Measurements from ENCODE around the gene BRD3. TPM values are rescaled to one million over a fixed set of nuclear protein-coding genes. Genes with fewer than 3 reads are reported as not detected.

BRD3 gene
- total RNA-seq, 1 experiment from 2014 or later, result 4.0 TPM

DNA sequence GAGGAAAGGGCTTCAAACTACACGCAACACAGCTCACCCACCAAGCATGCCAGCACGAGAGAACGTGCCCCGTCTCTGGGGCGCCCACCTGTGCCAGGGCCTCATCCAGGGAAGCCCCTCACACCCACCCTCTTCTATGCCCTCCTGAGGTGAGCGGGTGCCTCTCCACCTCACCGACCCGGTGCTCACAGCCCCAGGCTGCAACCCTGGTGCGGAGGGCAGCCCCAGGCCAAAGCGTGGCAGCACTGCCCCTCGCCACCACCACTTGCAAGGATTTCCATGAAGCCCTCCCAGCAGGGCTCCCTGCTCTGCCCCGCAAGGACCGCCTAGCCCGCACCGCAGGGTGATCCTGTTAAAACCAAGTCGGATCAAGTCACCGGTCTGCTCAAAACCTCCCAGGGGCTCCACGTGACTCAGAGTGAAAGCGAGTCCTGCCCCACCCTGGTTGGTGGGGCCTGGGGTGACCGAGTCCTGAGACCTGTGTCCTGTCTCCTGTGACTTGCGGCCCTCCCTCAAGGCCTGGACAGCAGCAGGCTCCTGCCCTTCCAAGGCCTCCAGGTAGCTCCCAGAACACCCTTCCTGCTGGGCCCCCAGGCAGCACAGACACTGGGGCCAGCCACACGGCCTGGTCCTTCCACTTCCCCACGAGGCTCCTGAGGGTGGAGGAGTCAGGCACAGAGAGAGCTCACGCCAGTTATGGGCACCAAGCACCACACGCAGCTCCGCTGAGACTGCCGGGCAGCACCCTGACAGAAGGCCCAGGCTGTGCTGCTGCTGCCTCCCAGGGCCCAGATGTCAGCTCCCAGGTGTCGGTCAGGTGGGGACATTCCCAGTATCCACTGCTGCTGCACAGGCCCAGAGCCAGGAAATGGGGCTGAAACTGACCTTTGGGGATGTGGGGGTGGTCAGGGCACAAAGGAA is 12.7 kb downstream of the BRD3 start:
- no peak overlapping the region for H2AFZ ChIP-seq (ENCODE audit: low read length)

DNA sequence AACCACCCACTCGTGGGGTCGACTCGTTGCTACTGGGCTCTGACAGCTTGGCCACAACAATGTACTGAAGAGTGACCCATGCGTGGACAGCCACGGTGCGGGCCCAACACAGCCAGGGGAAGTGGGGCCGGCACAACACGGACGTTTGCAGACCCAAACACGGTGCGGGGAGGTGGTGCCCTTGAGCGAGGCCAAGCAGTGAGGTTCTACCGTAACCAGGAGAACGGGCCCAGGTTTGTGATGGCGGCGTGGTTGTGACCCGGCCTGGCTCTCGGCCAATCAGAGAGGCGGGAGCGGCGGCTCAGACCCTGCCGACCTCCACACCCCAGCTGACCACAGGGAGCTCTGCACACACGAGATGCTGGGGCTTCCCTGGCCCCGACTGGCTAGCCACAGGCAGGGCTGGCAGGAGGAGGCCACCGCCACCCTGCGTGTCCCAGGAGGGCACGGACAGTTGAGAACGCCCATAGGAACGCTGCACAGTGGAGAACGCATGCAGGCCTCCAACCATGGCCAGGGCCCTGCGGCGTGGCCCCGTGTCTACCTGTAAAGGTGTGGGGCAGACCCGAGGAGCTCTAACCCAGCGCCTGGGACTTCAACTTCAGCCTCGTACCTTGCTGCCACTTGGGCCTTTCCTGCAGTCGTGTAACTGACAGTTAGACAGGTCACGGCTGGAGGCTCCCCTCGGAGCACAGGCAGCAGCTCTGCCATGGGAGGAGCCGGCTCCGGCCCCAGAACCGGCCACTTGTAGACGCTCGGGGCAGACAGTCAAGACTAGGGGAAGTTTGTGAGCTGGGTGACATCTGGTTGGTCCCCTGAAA is 13.7 kb downstream of the BRD3 start:
- Histone ChIP-seq H3K9me2 (replicated peaks; ENCODE audit: insufficient read depth, low read length) (no peaks in the 10 kb centered on the region), H3K27ac (ENCODE audit: low read length) (no peak overlapping the region), H3K4me1 (ENCODE audit: low read length) (no peaks in the 10 kb centered on the region), H3K4me2 (ENCODE audit: low read depth, low read length, poor library complexity, severe bottlenecking) (no peak overlapping the region), H3K27me3 (ENCODE audit: low read length) (no peaks in the 10 kb centered on the region), H3K36me3 (ENCODE audit: insufficient read depth, low read length) (no peaks in the 10 kb centered on the region), H3K9ac (ENCODE audit: low read length) (no peak overlapping the region), H3K9me3 (ENCODE audit: low read length) (no peaks in the 10 kb centered on the region), H3K4me3 (ENCODE audit: low read length) (no peak overlapping the region), H3K79me2 (ENCODE audit: low read length) (peaks cover 46% of the 10 kb centered on the region), H4K20me1 (ENCODE audit: insufficient read depth, low read depth, low read length) (peaks cover 40% of the 10 kb centered on the region), H2AFZ (ENCODE audit: low read length) (no peak overlapping the region)
- no peak for DNase-seq

More for the DNA sequence above, 12.7 kb downstream of the BRD3 start:
- Histone ChIP-seq H3K9me2 (replicated peaks; ENCODE audit: insufficient read depth, low read length) (no peaks in the 10 kb centered on the region), H4K20me1 (ENCODE audit: insufficient read depth, low read depth, low read length) (peaks cover 48% of the 10 kb centered on the region), H3K27ac (ENCODE audit: low read length) (no peak overlapping the region), H3K9me3 (ENCODE audit: low read length) (no peaks in the 10 kb centered on the region), H3K4me3 (ENCODE audit: low read length) (no peak overlapping the region), H3K27me3 (ENCODE audit: low read length) (no peaks in the 10 kb centered on the region), H3K36me3 (ENCODE audit: insufficient read depth, low read length) (no peaks in the 10 kb centered on the region), H3K9ac (ENCODE audit: low read length) (no peak overlapping the region), H3K79me2 (ENCODE audit: low read length) (peaks cover 54% of the 10 kb centered on the region), H3K4me1 (ENCODE audit: low read length) (peaks cover 7% of the 10 kb centered on the region), H3K4me2 (ENCODE audit: low read depth, low read length, poor library complexity, severe bottlenecking) (no peak overlapping the region)
- DNase-seq, result no peak

DNA sequence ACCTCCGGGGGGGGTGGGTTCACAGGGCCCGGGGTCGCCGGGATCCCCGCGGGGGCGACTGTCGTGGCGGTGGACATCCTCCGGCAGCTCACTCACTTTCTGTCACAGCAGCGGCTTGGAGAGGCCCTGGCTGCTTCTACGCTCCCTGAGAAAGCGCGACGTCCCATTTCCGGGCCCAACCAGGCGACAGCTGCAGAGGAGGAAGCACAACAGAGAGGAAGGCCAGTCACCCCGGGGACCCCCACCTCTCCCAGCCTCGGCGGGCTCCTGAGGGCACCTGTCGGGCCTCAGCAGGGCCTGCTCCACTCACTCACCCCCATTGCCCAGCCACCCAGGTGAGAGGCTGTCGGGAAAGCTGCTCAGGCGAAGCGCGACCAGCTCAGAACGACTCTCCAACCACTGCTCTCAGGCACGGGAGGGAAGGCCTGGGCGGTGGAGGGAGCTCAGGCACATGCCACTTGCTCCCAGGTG is 14.4 kb downstream of the BRD3 start:
- Histone ChIP-seq H3K27ac (ENCODE audit: low read length) (no peak overlapping the region), H3K9me2 (replicated peaks; ENCODE audit: insufficient read depth, low read length) (no peaks in the 10 kb centered on the region), H3K4me3 (ENCODE audit: low read length) (no peak overlapping the region), H3K36me3 (ENCODE audit: insufficient read depth, low read length) (no peaks in the 10 kb centered on the region), H3K9ac (ENCODE audit: low read length) (no peak overlapping the region), H3K27me3 (ENCODE audit: low read length) (no peaks in the 10 kb centered on the region), H3K4me1 (ENCODE audit: low read length) (no peaks in the 10 kb centered on the region), H4K20me1 (ENCODE audit: insufficient read depth, low read depth, low read length) (peaks cover 32% of the 10 kb centered on the region), H3K9me3 (ENCODE audit: low read length) (no peaks in the 10 kb centered on the region), H3K79me2 (ENCODE audit: low read length) (peaks cover 39% of the 10 kb centered on the region), H2AFZ (ENCODE audit: low read length) (no peak overlapping the region), H3K4me2 (ENCODE audit: low read depth, low read length, poor library complexity, severe bottlenecking) (no peak overlapping the region)
- DNase-seq, result no peak

DNA sequence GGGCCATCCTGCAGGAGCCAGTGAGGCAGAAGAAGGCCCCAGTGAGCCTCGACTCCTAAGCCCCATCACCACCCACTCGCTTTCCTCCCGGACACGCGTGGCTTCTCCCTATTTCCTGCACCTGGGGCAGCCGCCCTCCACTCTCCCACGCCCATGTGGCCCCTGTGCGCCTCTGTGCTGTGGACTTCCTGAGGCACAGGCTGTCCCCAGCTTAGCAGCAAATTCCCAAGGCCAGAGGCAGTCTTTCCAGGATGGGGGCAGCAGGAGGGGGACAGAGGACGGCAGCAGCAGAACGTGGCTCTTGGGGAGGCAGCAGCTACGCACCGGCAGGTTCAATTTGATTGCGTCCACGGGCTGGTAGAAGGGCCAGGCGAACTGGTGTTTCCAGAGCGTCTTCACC is 14.9 kb downstream of the BRD3 start:
- H2AFZ ChIP-seq (ENCODE audit: low read length), result no peak overlapping the region
- peaks cover 34% of the 10 kb centered on the region for H3K79me2 ChIP-seq (ENCODE audit: low read length)
- H3K27ac ChIP-seq (ENCODE audit: low read length), result no peak overlapping the region
- H3K9me3 ChIP-seq (ENCODE audit: low read length), result no peaks in the 10 kb centered on the region
- H3K36me3 ChIP-seq (ENCODE audit: insufficient read depth, low read length), result no peaks in the 10 kb centered on the region
- DNase-seq, result no peak
- no peak overlapping the region for H3K4me2 ChIP-seq (ENCODE audit: low read depth, low read length, poor library complexity, severe bottlenecking)
- H3K27me3 ChIP-seq (ENCODE audit: low read length), result no peaks in the 10 kb centered on the region
- H3K9ac ChIP-seq (ENCODE audit: low read length), result no peak overlapping the region
- peaks cover 27% of the 10 kb centered on the region; the same call in 1 of the 2 replicates for H4K20me1 ChIP-seq (ENCODE audit: insufficient read depth, low read depth, low read length)
- H3K4me3 ChIP-seq (ENCODE audit: low read length), result no peak overlapping the region
- no peaks in the 10 kb centered on the region for H3K9me2 ChIP-seq (replicated peaks; ENCODE audit: insufficient read depth, low read length)
- no peaks in the 10 kb centered on the region for H3K4me1 ChIP-seq (ENCODE audit: low read length)

DNA sequence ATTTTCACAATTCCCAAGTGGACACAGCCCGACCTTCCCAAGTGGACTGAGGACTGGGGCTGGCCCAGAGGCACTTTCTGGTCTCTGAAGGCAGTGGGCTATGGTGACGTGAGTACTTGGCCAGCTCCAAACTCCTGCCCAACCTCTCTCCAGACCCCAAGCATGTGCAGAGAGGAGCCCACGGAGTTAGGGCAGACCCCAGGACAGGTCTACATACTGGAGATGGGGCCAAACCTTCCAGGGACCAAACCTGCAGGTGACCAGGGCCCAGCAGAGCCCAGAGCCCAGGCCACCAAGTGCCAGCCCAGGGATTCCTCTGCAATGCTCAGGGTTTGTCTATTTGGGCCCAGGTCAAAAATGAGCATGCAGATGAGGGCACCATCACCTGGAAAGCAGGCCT is 15.3 kb downstream of the BRD3 start:
- no peaks in the 10 kb centered on the region for H3K4me1 ChIP-seq (ENCODE audit: low read length)
- no peak overlapping the region for H3K4me2 ChIP-seq (ENCODE audit: low read depth, low read length, poor library complexity, severe bottlenecking)
- no peak overlapping the region for H3K9ac ChIP-seq (ENCODE audit: low read length)
- peaks cover 23% of the 10 kb centered on the region; the same call in 1 of the 2 replicates for H4K20me1 ChIP-seq (ENCODE audit: insufficient read depth, low read depth, low read length)
- H3K79me2 ChIP-seq (ENCODE audit: low read length), result peaks cover 29% of the 10 kb centered on the region
- no peaks in the 10 kb centered on the region for H3K27me3 ChIP-seq (ENCODE audit: low read length)
- no peak overlapping the region for H2AFZ ChIP-seq (ENCODE audit: low read length)
- H3K36me3 ChIP-seq (ENCODE audit: insufficient read depth, low read length), result no peaks in the 10 kb centered on the region
- no peak overlapping the region for H3K4me3 ChIP-seq (ENCODE audit: low read length)
- no peaks in the 10 kb centered on the region for H3K9me2 ChIP-seq (replicated peaks; ENCODE audit: insufficient read depth, low read length)
- H3K27ac ChIP-seq (ENCODE audit: low read length), result no peak overlapping the region
- no peak for DNase-seq
- H3K9me3 ChIP-seq (ENCODE audit: low read length), result no peaks in the 10 kb centered on the region

DNA sequence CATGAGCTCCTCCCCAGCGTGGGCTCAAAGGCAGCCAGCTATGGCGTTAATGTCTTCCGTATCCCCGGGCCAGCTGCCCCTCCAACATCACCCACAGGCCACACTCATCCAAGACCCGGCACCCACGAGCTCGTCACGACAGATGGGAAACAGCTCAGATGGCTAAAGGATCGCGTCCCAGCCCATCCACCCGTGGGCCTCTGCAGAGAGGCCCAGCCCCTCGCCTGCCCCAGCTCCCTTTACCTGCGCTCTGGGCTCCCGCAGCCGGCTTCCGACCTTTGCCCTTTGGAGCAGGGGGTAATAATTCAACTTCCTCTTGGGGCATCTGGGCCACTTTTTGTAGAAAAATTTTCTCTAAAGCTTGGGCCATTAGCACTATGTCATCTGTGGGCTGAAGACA is 16.5 kb downstream of the BRD3 start:
- no peak overlapping the region for H3K4me3 ChIP-seq (ENCODE audit: low read length)
- no peak overlapping the region for H3K27ac ChIP-seq (ENCODE audit: low read length)
- H3K27me3 ChIP-seq (ENCODE audit: low read length), result no peaks in the 10 kb centered on the region
- H3K4me2 ChIP-seq (ENCODE audit: low read depth, low read length, poor library complexity, severe bottlenecking), result no peak overlapping the region
- H4K20me1 ChIP-seq (ENCODE audit: insufficient read depth, low read depth, low read length), result peaks cover 13% of the 10 kb centered on the region; the same call in 1 of the 2 replicates
- peaks cover 18% of the 10 kb centered on the region for H3K79me2 ChIP-seq (ENCODE audit: low read length)
- H3K9me3 ChIP-seq (ENCODE audit: low read length), result no peaks in the 10 kb centered on the region
- no peaks in the 10 kb centered on the region for H3K36me3 ChIP-seq (ENCODE audit: insufficient read depth, low read length)
- H3K9me2 ChIP-seq (replicated peaks; ENCODE audit: insufficient read depth, low read length), result no peaks in the 10 kb centered on the region
- no peaks in the 10 kb centered on the region for H3K4me1 ChIP-seq (ENCODE audit: low read length)
- no peak overlapping the region for H2AFZ ChIP-seq (ENCODE audit: low read length)
- H3K9ac ChIP-seq (ENCODE audit: low read length), result no peak overlapping the region
- no peak for DNase-seq

DNA sequence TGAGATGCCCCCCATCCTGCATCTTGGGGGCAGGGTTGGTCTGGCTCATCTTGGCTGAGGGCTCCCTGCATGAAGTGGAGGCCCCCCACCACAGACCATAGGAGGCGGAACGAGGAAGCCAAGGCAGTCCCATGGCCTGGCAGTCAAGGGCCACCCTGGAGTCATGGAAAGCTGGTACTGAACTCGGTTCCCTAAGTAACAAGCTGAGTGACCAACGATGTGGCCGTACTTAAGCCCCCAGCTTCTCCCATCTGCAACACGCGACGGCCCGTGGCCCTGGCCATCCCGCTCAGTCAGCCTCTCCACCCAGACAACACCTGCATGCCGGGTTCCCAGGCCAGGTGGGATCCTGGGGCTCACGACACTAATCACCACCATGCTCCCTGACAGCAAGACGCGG is 17.1 kb downstream of the BRD3 start:
- Histone ChIP-seq H3K36me3 (ENCODE audit: insufficient read depth, low read length) (no peaks in the 10 kb centered on the region), H3K27ac (ENCODE audit: low read length) (no peak overlapping the region), H3K27me3 (ENCODE audit: low read length) (no peaks in the 10 kb centered on the region), H3K9ac (ENCODE audit: low read length) (no peak overlapping the region), H3K4me2 (ENCODE audit: low read depth, low read length, poor library complexity, severe bottlenecking) (no peak overlapping the region), H3K79me2 (ENCODE audit: low read length) (peaks cover 12% of the 10 kb centered on the region), H3K9me3 (ENCODE audit: low read length) (no peaks in the 10 kb centered on the region), H4K20me1 (ENCODE audit: insufficient read depth, low read depth, low read length) (peaks cover 8% of the 10 kb centered on the region; the same call in 1 of the 2 replicates), H3K4me3 (ENCODE audit: low read length) (no peak overlapping the region), H2AFZ (ENCODE audit: low read length) (no peak overlapping the region), H3K4me1 (ENCODE audit: low read length) (no peaks in the 10 kb centered on the region), H3K9me2 (replicated peaks; ENCODE audit: insufficient read depth, low read length) (no peaks in the 10 kb centered on the region)
- no peak for DNase-seq

Measured in Karpas-422 (cell line).